ENCODE results near the gene GAK.

GAK gene

GRCh38 chr4:887034-887763 lies 44.9 kb downstream of the GAK start:
- H3K4me3 ChIP-seq (ENCODE audit: control insufficient read depth, low read depth, low read length): no peak overlapping the region
- TF ChIP-seq CTCF (IDR thresholded peaks at IDR 0.05; ENCODE audit: control insufficient read depth, insufficient read depth, low read depth, low read length, missing control alignments): no peak
- no peak for DNase-seq (ENCODE audit: low read depth)

GRCh38 chr4:886244-886643 lies 45.9 kb downstream of the GAK start:
- no peak for DNase-seq (ENCODE audit: low read depth)
- TF ChIP-seq CTCF (IDR thresholded peaks at IDR 0.05; ENCODE audit: control insufficient read depth, insufficient read depth, low read depth, low read length, missing control alignments): no peak
- H3K4me3 ChIP-seq (ENCODE audit: control insufficient read depth, low read depth, low read length): no peak overlapping the region

- H3K4me3 ChIP-seq (ENCODE audit: control insufficient read depth, low read depth, low read length): no peak overlapping the region
- no peak for TF ChIP-seq CTCF (IDR thresholded peaks at IDR 0.05; ENCODE audit: control insufficient read depth, insufficient read depth, low read depth, low read length, missing control alignments)
- no peak for DNase-seq (ENCODE audit: low read depth)
These were observed 46.8 kb downstream of the GAK start for GRCh38 chr4:885353-885752.

GRCh38 chr4:884896-885295 lies 47.2 kb downstream of the GAK start:
- no peak for DNase-seq (ENCODE audit: low read depth)

GRCh38 chr4:884259-884658 lies 47.9 kb downstream of the GAK start:
- no peak for DNase-seq (ENCODE audit: low read depth)
- no peak overlapping the region for H3K4me3 ChIP-seq (ENCODE audit: control insufficient read depth, low read depth, low read length)
- no peak for TF ChIP-seq CTCF (IDR thresholded peaks at IDR 0.05; ENCODE audit: control insufficient read depth, insufficient read depth, low read depth, low read length, missing control alignments)

More at GRCh38 chr4:884896-885295, 47.2 kb downstream of the GAK start:
- H3K4me3 ChIP-seq (ENCODE audit: control insufficient read depth, low read depth, low read length): no peak overlapping the region
- TF ChIP-seq CTCF (IDR thresholded peaks at IDR 0.05; ENCODE audit: control insufficient read depth, insufficient read depth, low read depth, low read length, missing control alignments): no peak

- H3K4me3 ChIP-seq (ENCODE audit: control insufficient read depth, low read depth, low read length): no peak overlapping the region
- no peak for TF ChIP-seq CTCF (IDR thresholded peaks at IDR 0.05; ENCODE audit: control insufficient read depth, insufficient read depth, low read depth, low read length, missing control alignments)
- no peak for DNase-seq (ENCODE audit: low read depth)
These were observed 48.6 kb downstream of the GAK start for GRCh38 chr4:883377-884095.

Measured in AG09309 (cell line).